Lower leg skin (tissue), 3 donors: Measurements from ENCODE around the gene RPS6KA4.

Experiments used
- CTCF ChIP-seq, 3 donors: fragments of 450-650 bp; IDR thresholded peaks; one replicate each; pipeline ENCODE4 v1.5.1; 2016; ENCODE audit warnings: antibody characterized with exemption in 3 of 3, mild to moderate bottlenecking in 3 of 3, moderate library complexity in 2 of 3
- POLR2A ChIP-seq, 2 donors: fragments of 450-650 bp; IDR thresholded peaks; one replicate each; pipeline ENCODE4 v1.6.1; 2016 to 2017; ENCODE audit warnings: antibody characterized with exemption in 2 of 2, mild to moderate bottlenecking in 1 of 2, moderate library complexity in 1 of 2

- TF ChIP-seq CTCF (IDR thresholded peaks at IDR 0.05) (no peak), POLR2A (IDR thresholded peaks at IDR 0.05) (no peak)
Observed at GRCh38 chr11:64400102-64400501, 41.1 kb downstream of the RPS6KA4 start.
